Articular chondrocyte of knee joint (primary cell): ENCODE measurements around the gene MAF. TPM values are rescaled to one million over a fixed set of nuclear protein-coding genes. Genes with fewer than 3 reads are reported as not detected.

Experiments used
- total RNA-seq: library from RNA; depleted of rRNA; stranded (reverse); fragments of >200 nt; gene quantifications from 2 replicates; pipeline ENCODE4 v1.2.3, GENCODE V29; 2012

The MAF gene
- 76.2 and 97.9 TPM in 2 replicates for total RNA-seq

GRCh38 chr16:79600638-79601091 is at the start of gene MAF:
MAF (minus strand) TSS chr16:79600737; CDS start chr16:79599902, 835 bp downstream.

